ENCODE data around the gene ZNF618. TPM values are rescaled to one million over a fixed set of nuclear protein-coding genes. Genes with fewer than 3 reads are reported as not detected.
A peak's percentile ranks its signal among the peaks of the same experiment; 100 is the strongest.

Gene ZNF618
- total RNA-seq, 1 donor from 2014 or later: 0.19 TPM

- intact Hi-C loops (cut with micrococcal nuclease): no loop called here
- H3K9me3 Mint-ChIP-seq: peaks cover 5% of the 10 kb centered on the region
- no peak overlapping the region for H3K27ac Mint-ChIP-seq
- no peaks in the 10 kb centered on the region for H3K4me1 Mint-ChIP-seq
- H3K27me3 Mint-ChIP-seq: peaks cover 6% of the 10 kb centered on the region
- no peaks in the 10 kb centered on the region for H3K36me3 Mint-ChIP-seq (ENCODE audit: low read depth)
- no peak overlapping the region for H3K4me3 Mint-ChIP-seq
- peak; percentile 32 for DNase-seq
Measured at GRCh38 chr9:113910036-113910639, 34.0 kb downstream of the ZNF618 start.

- Mint-ChIP-seq H3K4me3 (no peak overlapping the region), H3K9me3 (no peaks in the 10 kb centered on the region), H3K4me1 (no peaks in the 10 kb centered on the region), H3K27me3 (peaks cover 5% of the 10 kb centered on the region), H3K27ac (no peak overlapping the region), H3K36me3 (ENCODE audit: low read depth) (no peaks in the 10 kb centered on the region)
- intact Hi-C loops (cut with micrococcal nuclease): no loop called here
- peak; percentile 33 for DNase-seq
Measured at GRCh38 chr9:113911850-113912557, 35.9 kb downstream of the ZNF618 start.

- H3K27ac Mint-ChIP-seq: no peak overlapping the region
- no peaks in the 10 kb centered on the region for H3K36me3 Mint-ChIP-seq (ENCODE audit: low read depth)
- peaks cover 5% of the 10 kb centered on the region for H3K27me3 Mint-ChIP-seq
- H3K9me3 Mint-ChIP-seq: no peaks in the 10 kb centered on the region
- intact Hi-C loops (cut with micrococcal nuclease): no loop called here
- H3K4me1 Mint-ChIP-seq: no peaks in the 10 kb centered on the region
- H3K4me3 Mint-ChIP-seq: no peak overlapping the region
- peak; percentile 46 for DNase-seq
Measured at GRCh38 chr9:113912816-113913215, 36.7 kb downstream of the ZNF618 start.

- peaks cover 5% of the 10 kb centered on the region for H3K27me3 Mint-ChIP-seq
- H3K4me3 Mint-ChIP-seq: no peak overlapping the region
- no peak overlapping the region for H3K27ac Mint-ChIP-seq
- peak; percentile 32 for DNase-seq
- no peaks in the 10 kb centered on the region for H3K4me1 Mint-ChIP-seq
- no peaks in the 10 kb centered on the region for H3K9me3 Mint-ChIP-seq
- intact Hi-C loops (cut with micrococcal nuclease): no loop called here
- H3K36me3 Mint-ChIP-seq (ENCODE audit: low read depth): no peaks in the 10 kb centered on the region
Measured at GRCh38 chr9:113913426-113914195, 37.5 kb downstream of the ZNF618 start.

GRCh38 chr9:113914517-113914916, 38.4 kb downstream of the ZNF618 start:
- Mint-ChIP-seq H3K27me3 (peaks cover 5% of the 10 kb centered on the region), H3K4me3 (no peak overlapping the region), H3K4me1 (no peaks in the 10 kb centered on the region), H3K9me3 (no peaks in the 10 kb centered on the region), H3K36me3 (ENCODE audit: low read depth) (no peaks in the 10 kb centered on the region), H3K27ac (no peak overlapping the region)
- DNase-seq: no peak
- intact Hi-C loops (cut with micrococcal nuclease): no loop called here

- intact Hi-C loops (cut with micrococcal nuclease): no loop called here
- DNase-seq: peak; percentile 26
- no peaks in the 10 kb centered on the region for H3K36me3 Mint-ChIP-seq (ENCODE audit: low read depth)
- H3K4me3 Mint-ChIP-seq: no peak overlapping the region
- H3K27ac Mint-ChIP-seq: no peak overlapping the region
- H3K4me1 Mint-ChIP-seq: no peaks in the 10 kb centered on the region
- H3K9me3 Mint-ChIP-seq: no peaks in the 10 kb centered on the region
- peaks cover 5% of the 10 kb centered on the region for H3K27me3 Mint-ChIP-seq
Measured at GRCh38 chr9:113915817-113916434, 39.8 kb downstream of the ZNF618 start.

- intact Hi-C loops (cut with micrococcal nuclease): no loop called here
- Mint-ChIP-seq H3K36me3 (ENCODE audit: low read depth) (no peaks in the 10 kb centered on the region), H3K27me3 (peaks cover 5% of the 10 kb centered on the region), H3K4me1 (no peaks in the 10 kb centered on the region), H3K27ac (no peak overlapping the region), H3K4me3 (no peak overlapping the region), H3K9me3 (no peaks in the 10 kb centered on the region)
- DNase-seq: peak; percentile 17
Measured at GRCh38 chr9:113916931-113917330, 40.8 kb downstream of the ZNF618 start.

- Mint-ChIP-seq H3K27me3 (peaks cover 11% of the 10 kb centered on the region), H3K36me3 (ENCODE audit: low read depth) (no peaks in the 10 kb centered on the region), H3K27ac (no peak overlapping the region), H3K4me3 (no peak overlapping the region), H3K9me3 (no peaks in the 10 kb centered on the region), H3K4me1 (peaks cover 3% of the 10 kb centered on the region)
- peak; percentile 37 for DNase-seq
- intact Hi-C loops (cut with micrococcal nuclease): no loop called here
Measured at GRCh38 chr9:113918697-113919350, 42.7 kb downstream of the ZNF618 start.

- Mint-ChIP-seq H3K27ac (no peak overlapping the region), H3K9me3 (peaks cover under 1% of the 10 kb centered on the region), H3K4me1 (peaks cover 3% of the 10 kb centered on the region), H3K36me3 (ENCODE audit: low read depth) (no peaks in the 10 kb centered on the region), H3K4me3 (no peak overlapping the region), H3K27me3 (peaks cover 13% of the 10 kb centered on the region)
- intact Hi-C loops (cut with micrococcal nuclease): no loop called here
- peak; percentile 18 for DNase-seq
Measured at GRCh38 chr9:113919382-113919781, 43.3 kb downstream of the ZNF618 start.

GRCh38 chr9:113919871-113920270, 43.8 kb downstream of the ZNF618 start:
- peaks cover 3% of the 10 kb centered on the region for H3K4me1 Mint-ChIP-seq
- no peaks in the 10 kb centered on the region for H3K36me3 Mint-ChIP-seq (ENCODE audit: low read depth)
- intact Hi-C loops (cut with micrococcal nuclease): no loop called here
- peaks cover 18% of the 10 kb centered on the region for H3K27me3 Mint-ChIP-seq
- no peak overlapping the region for H3K4me3 Mint-ChIP-seq
- DNase-seq: peak; percentile 37
- peaks cover 5% of the 10 kb centered on the region for H3K9me3 Mint-ChIP-seq
- H3K27ac Mint-ChIP-seq: no peak overlapping the region

- Mint-ChIP-seq H3K9me3 (peaks cover 5% of the 10 kb centered on the region), H3K4me1 (peaks cover 3% of the 10 kb centered on the region), H3K36me3 (ENCODE audit: low read depth) (no peaks in the 10 kb centered on the region), H3K27ac (no peak overlapping the region), H3K27me3 (peaks cover 15% of the 10 kb centered on the region), H3K4me3 (no peak overlapping the region)
- DNase-seq: peak; percentile 43
- intact Hi-C loops (cut with micrococcal nuclease): no loop called here
Measured at GRCh38 chr9:113920872-113921271, 44.8 kb downstream of the ZNF618 start.

- no peak overlapping the region for H3K4me3 Mint-ChIP-seq
- H3K27me3 Mint-ChIP-seq: peaks cover 16% of the 10 kb centered on the region
- peaks cover 5% of the 10 kb centered on the region for H3K9me3 Mint-ChIP-seq
- intact Hi-C loops (cut with micrococcal nuclease): no loop called here
- no peak overlapping the region for H3K27ac Mint-ChIP-seq
- peak; percentile 39 for DNase-seq
- peaks cover 3% of the 10 kb centered on the region for H3K4me1 Mint-ChIP-seq
- no peaks in the 10 kb centered on the region for H3K36me3 Mint-ChIP-seq (ENCODE audit: low read depth)
Measured at GRCh38 chr9:113921396-113921925, 45.4 kb downstream of the ZNF618 start.

GRCh38 chr9:113922160-113922559, 46.1 kb downstream of the ZNF618 start:
- no peaks in the 10 kb centered on the region for H3K36me3 Mint-ChIP-seq (ENCODE audit: low read depth)
- DNase-seq: peak; percentile 38
- H3K4me1 Mint-ChIP-seq: peaks cover 3% of the 10 kb centered on the region
- H3K27ac Mint-ChIP-seq: no peak overlapping the region
- H3K9me3 Mint-ChIP-seq: peaks cover 5% of the 10 kb centered on the region
- H3K27me3 Mint-ChIP-seq: peaks cover 17% of the 10 kb centered on the region
- intact Hi-C loops (cut with micrococcal nuclease): no loop called here
- H3K4me3 Mint-ChIP-seq: no peak overlapping the region

Data from activated CD4-positive, alpha-beta T cell treated with anti-CD3 and anti-CD28 coated beads, Interleukin-2, amount 10 ng/mL, durations not matched to agents 24 days and 14 days (primary cell).